IPS DF 19.7 (cell line): ENCODE measurements around the gene FNBP1.

Experiments
- DNase-seq: peaks from one replicate; pipeline ENCODE4 v3.0.0-alpha.2; 2013; ENCODE audit warnings: low read depth, low spot score

Gene FNBP1

GRCh38 chr9:129875687-129876395 lies 167.1 kb downstream of the FNBP1 start:
- no peak for DNase-seq

- DNase-seq: no peak
Measured at GRCh38 chr9:129875181-129875611, 167.8 kb downstream of the FNBP1 start.

- DNase-seq: no peak
Measured at GRCh38 chr9:129874261-129875101, 168.5 kb downstream of the FNBP1 start.

- DNase-seq: no peak
Measured at GRCh38 chr9:129873563-129874190, 169.3 kb downstream of the FNBP1 start.

- no peak for DNase-seq
Measured at GRCh38 chr9:129871046-129871445, 171.9 kb downstream of the FNBP1 start.

GRCh38 chr9:129869585-129870501 lies 173.1 kb downstream of the FNBP1 start:
- DNase-seq: no peak

GRCh38 chr9:129868872-129869486 lies 174.0 kb downstream of the FNBP1 start:
- DNase-seq: no peak

- no peak for DNase-seq
Measured at GRCh38 chr9:129868023-129868871, 174.7 kb downstream of the FNBP1 start.

GRCh38 chr9:129867136-129868022 lies 175.6 kb downstream of the FNBP1 start:
- DNase-seq: no peak

- no peak for DNase-seq
Measured at GRCh38 chr9:129866394-129867135, 176.4 kb downstream of the FNBP1 start.

- DNase-seq: no peak
Measured at GRCh38 chr9:129865668-129866320, 177.2 kb downstream of the FNBP1 start.

GRCh38 chr9:129864991-129865647 lies 177.9 kb downstream of the FNBP1 start:
- no peak for DNase-seq

GRCh38 chr9:129863059-129863690 lies 179.8 kb downstream of the FNBP1 start:
- DNase-seq: no peak

- no peak for DNase-seq
Measured at GRCh38 chr9:129861447-129861827, 181.6 kb downstream of the FNBP1 start.

- DNase-seq: no peak
Measured at GRCh38 chr9:129860653-129861446, 182.1 kb downstream of the FNBP1 start.
